IMR-90 (cell line): ENCODE results near the gene CFAP73. TPM values are rescaled to one million over a fixed set of nuclear protein-coding genes. Genes with fewer than 3 reads are reported as not detected.

Experiments
- ATAC-seq: fragments of 200-7000 bp; cut with Tn5 transposase; 2 replicates; pipeline ENCODE4 v1.9.1; 2020; ENCODE audit warnings: low read depth, mild to moderate bottlenecking, moderate library complexity
- BruUV-seq: library from RNA; stranded (reverse); fragments of 400-500 nt; replicated peaks from 2 replicates; lab custom pipeline; 2021; lab: Mats Ljungman, UMichigan
- CTCF ChIA-PET: fragments of 300-600 bp; formaldehyde crosslinking; extraction: SDS; loops from one replicate; lab custom pipeline; 2021; ENCODE audit warnings: antibody characterized with exemption; lab: Yijun Ruan, JAX
- POLR2A ChIA-PET: fragments of 300-600 bp; sonication (Branson Sonifier 250); formaldehyde crosslinking; loops from one replicate; lab custom pipeline; 2022; ENCODE audit warnings: antibody characterized with exemption; ENCODE audit not compliant: unreplicated experiment; lab: Charles Lee
- DNase-seq: peaks from one replicate; pipeline ENCODE4 v3.0.0; 2013
- H2AFZ ChIP-seq: replicated peaks from 2 replicates; pipeline ENCODE3; 2013; ENCODE audit warnings: low read length, mild to moderate bottlenecking; ENCODE audit not compliant: poor library complexity
- H2AK5ac ChIP-seq: 2 replicates; pipeline ENCODE4 v1.6.1; 2013; ENCODE audit warnings: low read depth, low read length, inconsistent platforms
- H2AK9ac ChIP-seq: replicated peaks from 2 replicates; pipeline ENCODE3; 2013; ENCODE audit warnings: mild to moderate bottlenecking, low read depth, low read length, moderate library complexity; ENCODE audit not compliant: poor library complexity
- H2BK120ac ChIP-seq: 2 replicates; pipeline ENCODE4 v1.6.1; 2013; ENCODE audit warnings: low read depth, low read length, inconsistent platforms
- H2BK15ac ChIP-seq: 3 replicates; pipeline ENCODE4 v1.6.1; 2013; ENCODE audit warnings: low read depth, low read length, inconsistent platforms
- H2BK20ac ChIP-seq: 2 replicates; pipeline ENCODE4 v1.6.1; 2013; ENCODE audit warnings: low read depth, mild to moderate bottlenecking, inconsistent platforms, low read length, moderate library complexity
- H2BK5ac ChIP-seq: 2 replicates; pipeline ENCODE4 v1.6.1; 2013; ENCODE audit warnings: mild to moderate bottlenecking, low read depth, low read length, inconsistent platforms; ENCODE audit not compliant: poor library complexity, severe bottlenecking
- H3K14ac ChIP-seq: replicated peaks from 2 replicates; pipeline ENCODE4 v1.6.1; 2013; ENCODE audit warnings: low read depth, low read length, inconsistent platforms
- H3K18ac ChIP-seq: 2 replicates; pipeline ENCODE4 v1.6.1; 2013; ENCODE audit warnings: low read depth, low read length, control low read depth
- H3K23ac ChIP-seq: 2 replicates; pipeline ENCODE4 v1.6.1; 2013; ENCODE audit warnings: low read depth, low read length, inconsistent platforms
- H3K27ac ChIP-seq: 2 replicates; pipeline ENCODE4 v1.5.1; 2013; ENCODE audit warnings: mild to moderate bottlenecking, control low read depth, low read length; ENCODE audit not compliant: insufficient read depth
- H3K27me3 ChIP-seq: 2 replicates; pipeline ENCODE4 v1.6.1; 2013; ENCODE audit warnings: low read length; ENCODE audit not compliant: control insufficient read depth, insufficient read depth
- H3K36me3 ChIP-seq: 2 replicates; pipeline ENCODE4 v1.6.1; 2013; ENCODE audit warnings: low read length, mixed read lengths; ENCODE audit not compliant: control insufficient read depth, insufficient read depth
- H3K4ac ChIP-seq: 2 replicates; pipeline ENCODE4 v1.6.1; 2013; ENCODE audit warnings: low read depth, low read length, inconsistent platforms
- H3K4me1 ChIP-seq: 2 replicates; pipeline ENCODE4 v1.6.1; 2013; ENCODE audit warnings: low read length, mixed read lengths; ENCODE audit not compliant: control insufficient read depth, insufficient read depth
- H3K4me2 ChIP-seq: 2 replicates; pipeline ENCODE4 v1.6.1; 2013; ENCODE audit warnings: low read depth, mild to moderate bottlenecking, control low read depth, low read length, moderate library complexity
- H3K4me3 ChIP-seq: 2 replicates; pipeline ENCODE4 v1.5.1; 2013; ENCODE audit warnings: low read depth, mild to moderate bottlenecking, control low read depth, low read length, moderate library complexity; ENCODE audit not compliant: insufficient read depth
- H3K56ac ChIP-seq: 2 replicates; pipeline ENCODE4 v1.6.1; 2013; ENCODE audit warnings: low read length, inconsistent platforms; ENCODE audit not compliant: insufficient read depth; ENCODE audit errors: extremely low read depth
- H3K79me1 ChIP-seq, 2 experiments: 2 replicates each; pipeline ENCODE4 v1.6.1; 2013; ENCODE audit warnings: low read length in 2 of 2, inconsistent platforms in 1 of 2, low read depth in 1 of 2
- H3K9ac ChIP-seq: 2 replicates; pipeline ENCODE4 v1.6.1; 2013; ENCODE audit warnings: low read depth, low read length, control low read depth
- H3K9me1 ChIP-seq: 2 replicates; pipeline ENCODE4 v1.6.1; 2013; ENCODE audit warnings: low read length, inconsistent platforms; ENCODE audit not compliant: insufficient read depth
- H3K9me3 ChIP-seq: 2 replicates; pipeline ENCODE4 v1.6.1; 2013; ENCODE audit warnings: low read length; ENCODE audit not compliant: control insufficient read depth, insufficient read depth
- H4K20me1 ChIP-seq: 2 replicates; pipeline ENCODE4 v1.6.1; 2013; ENCODE audit warnings: low read length, inconsistent platforms; ENCODE audit not compliant: insufficient read depth
- H4K5ac ChIP-seq: 2 replicates; pipeline ENCODE4 v1.6.1; 2013; ENCODE audit warnings: mild to moderate bottlenecking, low read depth, low read length, control low read depth
- H4K8ac ChIP-seq, 2 experiments: 2 replicates each; pipeline ENCODE4 v1.6.1; 2013; ENCODE audit warnings: low read depth in 2 of 2, low read length in 2 of 2, control low read depth in 1 of 2, inconsistent platforms in 1 of 2
- H4K91ac ChIP-seq: 2 replicates; pipeline ENCODE4 v1.6.1; 2013; ENCODE audit warnings: low read depth, low read length, inconsistent platforms; ENCODE audit not compliant: insufficient read depth
- BHLHE40 ChIP-seq: fragments of 150-350 bp; IDR thresholded peaks from 2 replicates; pipeline ENCODE4 v1.6.1; 2016; ENCODE audit warnings: mild to moderate bottlenecking, low read depth, low read length
- CHD1 ChIP-seq: IDR thresholded peaks from 2 replicates; pipeline ENCODE4 v1.6.1; 2012; ENCODE audit warnings: low read depth, low read length, improper control_type of control experiment
- FOS ChIP-seq: fragments of 150-350 bp; IDR thresholded peaks from 2 replicates; pipeline ENCODE4 v1.6.1; 2016; ENCODE audit warnings: low read depth, low read length
- MAFK ChIP-seq: IDR thresholded peaks from 2 replicates; pipeline ENCODE4 v1.6.1; 2012; ENCODE audit warnings: low read depth, low read length, improper control_type of control experiment
- MAZ ChIP-seq: IDR thresholded peaks from 2 replicates; pipeline ENCODE4 v1.6.1; 2012; ENCODE audit warnings: low read depth, mild to moderate bottlenecking, low read length, improper control_type of control experiment, moderate library complexity, borderline replicate concordance
- MXI1 ChIP-seq: IDR thresholded peaks from 2 replicates; pipeline ENCODE4 v1.6.1; 2012; ENCODE audit warnings: low read depth, mild to moderate bottlenecking, low read length, moderate library complexity, borderline replicate concordance
- NFE2L2 ChIP-seq: fragments of 150-350 bp; IDR thresholded peaks from 2 replicates; pipeline ENCODE4 v1.6.1; 2016; ENCODE audit warnings: low read depth, mild to moderate bottlenecking, low read length
- POLR2A ChIP-seq: IDR thresholded peaks from 2 replicates; pipeline ENCODE4 v1.6.1; 2012; ENCODE audit warnings: mild to moderate bottlenecking, low read depth, low read length
- RAD21 ChIP-seq: IDR thresholded peaks from 2 replicates; pipeline ENCODE4 v1.6.1; 2012; ENCODE audit warnings: low read length, improper control_type of control experiment
- RCOR1 ChIP-seq: IDR thresholded peaks from 2 replicates; pipeline ENCODE4 v1.6.1; 2012; ENCODE audit warnings: mild to moderate bottlenecking, low read length, improper control_type of control experiment; ENCODE audit not compliant: insufficient replicate concordance
- RFX5 ChIP-seq: IDR thresholded peaks from 2 replicates; pipeline ENCODE4 v1.8.0; 2012; ENCODE audit warnings: low read depth, mild to moderate bottlenecking, low read length, moderate library complexity
- SMC3 ChIP-seq: fragments of 150-350 bp; IDR thresholded peaks from 2 replicates; pipeline ENCODE4 v1.6.1; 2016; ENCODE audit warnings: low read depth, mild to moderate bottlenecking, antibody characterized with exemption, low read length, moderate library complexity
- WGBS, 2 experiments: methylation state at CpG; one replicate each; pipeline versions ENCODE4 v1.1.5 to v1.1.7; 2013; ENCODE audit warnings: missing lambda C conversion rate in 2 of 2; ENCODE audit not compliant: insufficient read length in 1 of 2; ENCODE audit errors: extremely low coverage in 2 of 2; 5-methylcytosine and 5-hydroxymethylcytosine counted together
- dilution Hi-C: fragments of 300-500 bp; cut with HindIII; formaldehyde crosslinking; loops from one replicate; pipeline ENCODE4 v1.14.3; 2018; ENCODE audit warnings: low sequenced_read_pairs; ENCODE audit not compliant: unreplicated experiment
- in situ Hi-C: fragments of 300-500 bp; cut with MboI; formaldehyde crosslinking; loops from 3 replicates; pipeline ENCODE4 v1.14.3; 2019; ENCODE audit warnings: low sequenced_read_pairs, inconsistent platforms, mixed read lengths
- intact Hi-C: fragments of 100-400 bp; cut with micrococcal nuclease; formaldehyde crosslinking; loops from 2 replicates; pipeline ENCODE4 v1.10.0; 2022
- polyA plus RNA-seq, 3 experiments: library from polyadenylated mRNA; depleted of rRNA; stranded (reverse); fragments of >200 nt; gene quantifications; 2 replicates each; pipeline ENCODE4 v1.2.3, GENCODE V29; 2012; ENCODE audit warnings: low replicate concordance in 1 of 3
- total RNA-seq: library from RNA; depleted of rRNA; stranded (reverse); fragments of >200 nt; gene quantifications from 2 replicates; pipeline ENCODE4 v1.2.3, GENCODE V29; 2012
- TF ChIP-seq, protein P1 (sequence below): conservative IDR thresholded peaks from 2 replicates; pipeline ENCODE4 v1.5.1; 2012; ENCODE audit warnings: mild to moderate bottlenecking, low read depth, low read length, improper control_type of control experiment
- TF ChIP-seq, protein P2 (sequence below): fragments of 150-350 bp; IDR thresholded peaks from 2 replicates; pipeline ENCODE4 v1.6.1; 2016; ENCODE audit warnings: low read depth, mild to moderate bottlenecking, low read length, moderate library complexity, borderline replicate concordance
- TF ChIP-seq, protein P3 (sequence below): fragments of 150-350 bp; IDR thresholded peaks from 2 replicates; pipeline ENCODE4 v1.6.1; 2017; ENCODE audit warnings: mild to moderate bottlenecking, antibody characterized with exemption, low read length, low read depth

Gene CFAP73
- total and polyA plus RNA-seq, 2 of the 4 experiments (the other 2 are of a cell fraction), result not detected

DNA sequence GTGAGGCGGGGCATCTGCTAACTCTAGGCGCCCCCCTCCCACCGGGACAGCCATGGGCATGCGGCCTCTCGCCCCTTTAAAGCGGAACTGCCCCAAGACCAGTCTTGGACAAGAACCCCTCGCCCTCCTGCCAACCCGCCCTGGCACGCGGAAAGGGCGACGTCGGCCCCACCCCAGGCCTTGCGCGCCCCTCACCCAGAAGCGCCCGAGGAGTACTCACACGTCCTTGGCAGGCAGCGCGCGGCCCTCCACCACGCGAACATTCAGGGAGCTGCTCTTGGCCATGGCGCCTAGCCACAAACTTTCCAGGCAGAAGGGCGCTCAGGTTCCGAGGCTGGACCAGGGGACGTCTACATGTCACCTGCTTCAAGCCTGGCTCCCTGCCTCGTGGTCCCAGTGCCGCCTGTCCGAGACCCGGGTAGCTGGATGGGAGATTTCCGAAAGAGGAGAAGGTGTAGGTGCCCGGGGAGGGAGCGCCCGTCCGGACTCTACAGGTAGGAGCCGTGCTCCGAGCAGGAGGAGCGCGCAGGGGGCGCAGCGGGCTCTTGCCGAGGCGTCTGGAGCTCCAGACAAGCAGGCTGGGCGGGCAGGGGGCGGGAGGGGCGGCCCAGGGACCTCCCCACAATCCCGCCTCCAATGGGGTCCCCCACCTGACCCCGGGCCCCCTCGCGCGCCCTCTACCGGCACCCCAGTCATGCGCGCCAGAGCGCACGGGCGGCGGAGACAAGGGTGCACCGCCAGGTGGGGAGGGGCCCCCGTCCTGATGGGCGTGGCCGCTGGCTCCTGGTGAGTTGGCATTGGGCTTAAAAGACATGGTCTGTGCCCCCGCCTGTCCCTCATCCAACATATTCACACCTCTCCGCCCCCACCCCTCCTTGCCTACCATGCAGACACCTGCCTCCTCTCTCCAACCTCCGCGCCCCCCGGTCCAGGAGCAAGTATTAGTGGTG, 14.1 kb upstream of the CFAP73 start, which contains the start of gene RASAL1:
Gene RASAL1, minus strand, starts transcription at position 584 of the 950 bp plus-strand sequence. Its CDS starts 299 bp downstream, at position 285.
- intact Hi-C loops, result no loop called here
- Histone ChIP-seq H3K79me1 (no peaks in the 10 kb centered on the region), H3K36me3 (no peaks in the 10 kb centered on the region), H3K4me3 (no peak within 1 kb of the TSS), H4K5ac (no peak within 1 kb of the TSS), H3K4me2 (no peak within 1 kb of the TSS), H2BK5ac (no peak within 1 kb of the TSS), H2AK5ac (no peak within 1 kb of the TSS), H3K4me1 (no peaks in the 10 kb centered on the region), H3K56ac (no peak within 1 kb of the TSS), H3K9me1 (no peaks in the 10 kb centered on the region), H3K9me3 (no peaks in the 10 kb centered on the region), H3K27ac (no peak within 1 kb of the TSS), H3K14ac (no peak within 1 kb of the TSS), H4K91ac (no peak within 1 kb of the TSS), H3K4ac (no peak within 1 kb of the TSS), H3K27me3 (peaks cover 1% of the 10 kb centered on the region; the same call in 1 of the 2 replicates), H2BK15ac (no peak within 1 kb of the TSS), H2AFZ (no peak within 1 kb of the TSS), H2AK9ac (no peak within 1 kb of the TSS), H3K9ac (no peak within 1 kb of the TSS), H3K23ac (no peak within 1 kb of the TSS), H2BK120ac (no peak within 1 kb of the TSS), H4K8ac (no peak within 1 kb of the TSS), H3K18ac (no peak within 1 kb of the TSS), H4K20me1 (no peaks in the 10 kb centered on the region), H2BK20ac (no peak within 1 kb of the TSS)
- BruUV-seq, result no TSS peak
- ATAC-seq, result no peak
- ChIA-PET CTCF (no interaction called here), POLR2A (no interaction called here)
- dilution Hi-C loops, result no loop called here
- 4% methylated on average over 20 of the region's 68 CpGs; no CpG with 5 or more reads in 1 of the 2 experiments for WGBS, 2 experiments
- DNase-seq, result no peak
- in situ Hi-C loops, result no loop called here
- TF ChIP-seq POLR2A, result no peak
- TF ChIP-seq RAD21, result no peak
- no peak for TF ChIP-seq NFE2L2
- no peak for TF ChIP-seq RFX5
- no peak for TF ChIP-seq SMC3
- TF ChIP-seq, protein P1, sequence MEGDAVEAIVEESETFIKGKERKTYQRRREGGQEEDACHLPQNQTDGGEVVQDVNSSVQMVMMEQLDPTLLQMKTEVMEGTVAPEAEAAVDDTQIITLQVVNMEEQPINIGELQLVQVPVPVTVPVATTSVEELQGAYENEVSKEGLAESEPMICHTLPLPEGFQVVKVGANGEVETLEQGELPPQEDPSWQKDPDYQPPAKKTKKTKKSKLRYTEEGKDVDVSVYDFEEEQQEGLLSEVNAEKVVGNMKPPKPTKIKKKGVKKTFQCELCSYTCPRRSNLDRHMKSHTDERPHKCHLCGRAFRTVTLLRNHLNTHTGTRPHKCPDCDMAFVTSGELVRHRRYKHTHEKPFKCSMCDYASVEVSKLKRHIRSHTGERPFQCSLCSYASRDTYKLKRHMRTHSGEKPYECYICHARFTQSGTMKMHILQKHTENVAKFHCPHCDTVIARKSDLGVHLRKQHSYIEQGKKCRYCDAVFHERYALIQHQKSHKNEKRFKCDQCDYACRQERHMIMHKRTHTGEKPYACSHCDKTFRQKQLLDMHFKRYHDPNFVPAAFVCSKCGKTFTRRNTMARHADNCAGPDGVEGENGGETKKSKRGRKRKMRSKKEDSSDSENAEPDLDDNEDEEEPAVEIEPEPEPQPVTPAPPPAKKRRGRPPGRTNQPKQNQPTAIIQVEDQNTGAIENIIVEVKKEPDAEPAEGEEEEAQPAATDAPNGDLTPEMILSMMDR, result no peak
- no peak for TF ChIP-seq MXI1
- TF ChIP-seq MAZ, result no peak
- no peak for TF ChIP-seq RCOR1
- TF ChIP-seq, protein P2, sequence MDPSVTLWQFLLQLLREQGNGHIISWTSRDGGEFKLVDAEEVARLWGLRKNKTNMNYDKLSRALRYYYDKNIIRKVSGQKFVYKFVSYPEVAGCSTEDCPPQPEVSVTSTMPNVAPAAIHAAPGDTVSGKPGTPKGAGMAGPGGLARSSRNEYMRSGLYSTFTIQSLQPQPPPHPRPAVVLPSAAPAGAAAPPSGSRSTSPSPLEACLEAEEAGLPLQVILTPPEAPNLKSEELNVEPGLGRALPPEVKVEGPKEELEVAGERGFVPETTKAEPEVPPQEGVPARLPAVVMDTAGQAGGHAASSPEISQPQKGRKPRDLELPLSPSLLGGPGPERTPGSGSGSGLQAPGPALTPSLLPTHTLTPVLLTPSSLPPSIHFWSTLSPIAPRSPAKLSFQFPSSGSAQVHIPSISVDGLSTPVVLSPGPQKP, result no peak
- TF ChIP-seq BHLHE40, result no peak
- TF ChIP-seq, protein P3, sequence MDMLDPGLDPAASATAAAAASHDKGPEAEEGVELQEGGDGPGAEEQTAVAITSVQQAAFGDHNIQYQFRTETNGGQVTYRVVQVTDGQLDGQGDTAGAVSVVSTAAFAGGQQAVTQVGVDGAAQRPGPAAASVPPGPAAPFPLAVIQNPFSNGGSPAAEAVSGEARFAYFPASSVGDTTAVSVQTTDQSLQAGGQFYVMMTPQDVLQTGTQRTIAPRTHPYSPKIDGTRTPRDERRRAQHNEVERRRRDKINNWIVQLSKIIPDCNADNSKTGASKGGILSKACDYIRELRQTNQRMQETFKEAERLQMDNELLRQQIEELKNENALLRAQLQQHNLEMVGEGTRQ, result no peak
- TF ChIP-seq MAFK, result no peak
- no peak for TF ChIP-seq CHD1
- TF ChIP-seq FOS, result no peak
